GM19372 (cell line): ENCODE measurements around the gene SYT7.

Experiments
- ATAC-seq: cut with Tn5 transposase; IDR thresholded peaks from one replicate; pipeline ENCODE4 v1.9.1; 2021; ENCODE audit warnings: mild to moderate bottlenecking, low read depth, moderate library complexity; ENCODE audit not compliant: unreplicated experiment

SYT7 gene

DNA sequence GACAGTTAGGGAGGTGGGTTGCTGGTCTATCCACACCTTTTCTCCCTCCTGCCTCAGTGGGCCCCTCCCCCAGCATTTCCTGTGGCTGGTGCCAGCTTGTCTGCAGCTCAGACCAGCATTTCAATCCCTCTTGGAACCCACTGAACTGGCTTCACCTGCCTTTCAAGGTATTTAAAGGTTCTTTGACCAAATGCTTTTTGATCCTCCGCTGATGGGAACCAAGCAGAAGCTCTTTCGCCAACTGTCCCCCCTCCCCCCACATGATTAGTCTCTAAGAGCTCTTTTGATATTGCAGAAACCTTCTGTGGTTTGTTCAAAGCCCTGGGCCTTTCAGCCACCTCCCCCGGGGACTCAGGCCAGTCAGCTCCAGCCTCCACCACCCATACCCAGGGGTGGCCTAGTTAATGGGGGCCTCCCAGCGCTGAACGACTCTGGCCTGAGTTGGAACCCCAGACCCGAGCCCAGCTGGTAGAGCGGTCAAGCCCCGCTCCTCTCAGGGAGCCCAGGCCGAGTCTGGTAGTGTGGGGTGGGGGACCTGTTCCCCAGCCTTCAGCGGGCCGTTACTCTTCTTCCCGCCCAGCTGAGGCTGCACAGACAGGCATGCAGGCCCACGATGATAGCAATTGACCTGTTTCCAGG lies 6.0 kb upstream of the SYT7 start:
- no peak for ATAC-seq

DNA sequence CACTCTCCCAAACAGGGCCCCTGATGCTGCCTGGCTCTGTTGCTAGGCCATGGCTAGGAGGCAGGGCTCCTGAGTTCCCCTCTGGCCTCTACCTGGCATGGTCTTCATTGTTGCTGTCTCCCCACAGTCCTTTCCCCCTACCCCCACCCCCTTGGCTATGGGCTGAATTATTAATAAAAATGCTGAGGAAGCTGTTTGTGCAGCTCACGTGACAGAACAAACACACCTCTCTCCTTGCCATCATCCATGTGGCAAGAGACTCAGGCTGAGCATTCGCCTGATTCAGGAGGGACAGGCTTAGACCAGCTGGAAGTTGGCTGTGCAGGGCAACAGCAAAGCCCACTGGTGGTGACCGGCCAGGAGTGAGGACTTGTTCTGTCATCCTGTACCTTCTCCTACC lies 4.2 kb upstream of the SYT7 start:
- no peak for ATAC-seq

DNA sequence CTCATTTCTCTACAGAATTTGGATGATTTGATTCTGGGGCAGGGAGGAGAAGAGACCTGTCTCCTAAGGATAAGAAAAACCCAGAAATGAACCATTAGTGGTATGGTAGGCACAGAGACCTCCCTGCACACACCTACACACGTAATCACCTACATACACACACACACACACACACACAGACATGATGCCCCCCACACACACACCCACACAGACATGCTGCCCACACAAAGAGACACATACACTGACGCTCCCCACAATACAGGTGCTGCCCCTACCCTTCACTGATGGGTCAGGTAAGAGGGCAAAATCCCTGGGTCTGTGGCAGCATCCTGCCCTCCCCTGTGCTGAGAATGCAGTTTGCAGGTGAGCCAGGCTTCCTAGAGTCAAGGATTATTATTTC lies 1.1 kb upstream of the SYT7 start:
- ATAC-seq, result no peak

DNA sequence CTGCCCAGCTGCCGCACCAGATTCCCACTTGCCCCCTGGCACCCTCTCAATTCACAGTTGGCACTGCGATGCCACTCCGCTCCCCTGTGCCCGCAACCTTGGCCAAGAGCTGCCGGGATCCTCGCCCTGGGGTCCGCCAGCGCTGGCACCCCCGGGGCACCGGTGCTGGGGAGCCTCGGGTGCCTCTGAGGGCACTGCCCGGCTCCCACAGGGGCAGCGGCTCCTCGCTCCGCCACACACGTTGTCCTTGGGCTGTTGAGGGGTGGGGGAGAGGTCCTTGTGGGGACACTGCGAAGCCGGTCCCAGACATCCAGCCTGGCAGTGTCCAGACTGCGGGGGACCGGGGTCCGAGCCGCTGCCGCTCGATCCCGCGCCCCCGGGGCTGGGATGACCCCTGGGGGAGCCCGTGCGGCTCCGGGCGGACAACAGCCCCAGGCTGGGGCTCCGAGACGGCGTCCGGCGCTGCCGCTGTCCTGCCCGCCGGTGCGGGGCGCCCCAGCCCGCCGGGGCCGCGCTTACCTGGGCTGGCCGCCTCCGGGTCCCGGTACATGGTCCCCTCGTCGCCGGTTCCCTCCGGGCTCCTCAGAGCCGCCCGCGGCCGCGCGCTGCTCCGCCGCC lies 496 bp downstream of the SYT7 start:
- ATAC-seq, result no peak

DNA sequence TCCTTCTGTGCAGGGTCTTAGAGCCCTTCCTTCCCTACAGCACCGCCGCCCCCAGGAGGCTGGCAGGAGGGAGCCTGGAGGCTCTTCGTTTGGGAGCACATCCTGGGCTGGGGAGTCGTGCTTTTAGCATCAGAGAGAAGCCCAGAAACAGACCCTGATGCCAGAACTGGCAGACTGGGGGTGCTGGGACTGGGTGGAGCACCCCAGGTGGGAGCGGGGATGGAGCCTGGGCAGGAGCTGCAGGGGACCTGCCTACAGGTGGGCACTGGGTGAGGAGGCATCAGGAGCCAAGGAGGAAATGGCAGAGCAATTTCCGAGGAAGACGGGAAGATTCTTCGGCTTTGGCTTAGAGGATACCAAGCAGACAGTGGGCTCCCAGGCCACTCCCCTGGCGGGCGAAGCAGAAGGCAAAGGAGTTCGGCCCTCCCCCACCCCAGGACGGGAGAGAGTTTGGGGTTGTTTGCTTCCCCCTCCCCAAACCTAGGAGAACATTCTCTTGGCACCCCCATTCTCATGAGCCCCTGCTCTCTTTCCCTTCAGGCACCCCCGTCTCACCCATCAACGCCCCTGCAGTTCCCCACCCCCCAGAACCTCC lies 1.1 kb downstream of the SYT7 start:
- no peak for ATAC-seq

DNA sequence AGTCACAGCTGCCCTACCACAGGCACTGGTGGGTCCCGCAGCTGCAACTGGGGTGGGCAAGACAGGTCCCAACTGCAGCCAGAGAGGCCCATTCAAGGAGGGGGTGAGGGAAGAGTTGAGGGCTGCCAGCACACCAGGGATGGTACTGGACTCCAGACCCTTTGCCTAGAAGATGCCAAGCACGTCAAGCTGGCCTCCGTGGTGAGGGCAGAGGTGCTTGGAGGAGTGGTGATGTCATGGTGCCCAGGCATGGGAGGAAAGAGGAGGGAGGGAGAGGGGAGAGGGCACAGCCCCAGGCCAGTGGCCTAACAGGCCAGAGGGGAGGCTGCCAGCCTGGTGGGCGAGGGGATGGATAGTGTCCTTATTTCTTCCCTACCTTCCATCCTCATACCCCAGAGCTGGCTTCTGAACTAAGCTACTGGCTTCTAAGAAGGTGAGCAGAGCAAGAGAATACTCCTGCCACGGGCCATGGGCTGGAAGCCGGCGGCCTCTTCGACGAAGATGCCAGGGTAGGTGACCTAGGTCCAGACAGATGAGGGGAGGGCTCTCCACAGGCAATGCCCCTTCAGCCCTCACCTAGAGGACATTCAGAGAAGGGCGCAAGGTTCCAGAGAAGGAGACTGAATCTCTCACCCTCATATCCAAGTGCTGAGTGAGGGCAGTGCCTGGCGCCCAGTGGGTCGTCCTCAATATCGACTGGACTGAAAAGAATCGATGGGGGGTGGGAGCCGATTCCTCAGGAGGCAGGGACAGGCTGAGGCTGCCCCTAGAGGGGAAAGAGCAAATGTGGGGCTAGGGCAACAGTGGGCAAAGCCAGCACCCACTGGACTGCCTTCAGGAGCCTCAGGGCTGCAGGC lies 1.8 kb downstream of the SYT7 start:
- ATAC-seq, result no peak

DNA sequence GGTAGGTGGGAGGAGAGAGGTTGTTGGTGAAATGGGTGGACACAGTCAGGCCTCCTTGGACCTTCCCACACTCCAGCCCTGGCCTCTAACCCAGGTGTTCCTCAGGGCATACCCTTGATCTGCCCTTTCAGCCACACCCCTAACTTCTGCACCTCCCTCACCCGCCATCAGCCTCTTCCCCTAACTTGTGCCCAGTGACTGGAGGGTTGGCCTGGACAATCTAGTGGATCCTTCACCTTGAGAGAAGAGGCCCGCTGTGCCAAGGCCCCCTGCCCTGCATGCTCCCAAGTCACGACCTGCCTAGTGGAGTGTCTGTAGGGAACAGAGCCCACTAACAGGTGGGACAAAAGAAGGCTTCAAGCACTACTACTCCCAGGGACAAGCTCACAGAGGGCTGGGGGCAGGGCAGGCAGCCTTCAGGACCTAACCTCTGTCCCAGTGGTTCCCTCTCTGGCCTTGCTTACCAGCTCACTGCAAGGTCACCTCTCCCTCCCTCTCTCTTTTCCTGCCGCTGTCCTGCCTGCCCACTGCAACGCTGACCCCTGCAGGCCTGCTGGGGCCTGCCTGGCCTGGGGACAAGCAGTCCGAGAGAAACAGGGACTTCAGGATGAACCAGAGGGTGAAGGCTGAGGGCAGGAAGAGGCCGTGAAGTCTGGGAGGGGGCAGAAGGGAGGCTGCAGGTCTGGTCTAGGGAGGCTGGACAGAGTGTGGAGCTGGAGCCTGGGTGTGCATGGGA lies 3.3 kb downstream of the SYT7 start:
- no peak for ATAC-seq

DNA sequence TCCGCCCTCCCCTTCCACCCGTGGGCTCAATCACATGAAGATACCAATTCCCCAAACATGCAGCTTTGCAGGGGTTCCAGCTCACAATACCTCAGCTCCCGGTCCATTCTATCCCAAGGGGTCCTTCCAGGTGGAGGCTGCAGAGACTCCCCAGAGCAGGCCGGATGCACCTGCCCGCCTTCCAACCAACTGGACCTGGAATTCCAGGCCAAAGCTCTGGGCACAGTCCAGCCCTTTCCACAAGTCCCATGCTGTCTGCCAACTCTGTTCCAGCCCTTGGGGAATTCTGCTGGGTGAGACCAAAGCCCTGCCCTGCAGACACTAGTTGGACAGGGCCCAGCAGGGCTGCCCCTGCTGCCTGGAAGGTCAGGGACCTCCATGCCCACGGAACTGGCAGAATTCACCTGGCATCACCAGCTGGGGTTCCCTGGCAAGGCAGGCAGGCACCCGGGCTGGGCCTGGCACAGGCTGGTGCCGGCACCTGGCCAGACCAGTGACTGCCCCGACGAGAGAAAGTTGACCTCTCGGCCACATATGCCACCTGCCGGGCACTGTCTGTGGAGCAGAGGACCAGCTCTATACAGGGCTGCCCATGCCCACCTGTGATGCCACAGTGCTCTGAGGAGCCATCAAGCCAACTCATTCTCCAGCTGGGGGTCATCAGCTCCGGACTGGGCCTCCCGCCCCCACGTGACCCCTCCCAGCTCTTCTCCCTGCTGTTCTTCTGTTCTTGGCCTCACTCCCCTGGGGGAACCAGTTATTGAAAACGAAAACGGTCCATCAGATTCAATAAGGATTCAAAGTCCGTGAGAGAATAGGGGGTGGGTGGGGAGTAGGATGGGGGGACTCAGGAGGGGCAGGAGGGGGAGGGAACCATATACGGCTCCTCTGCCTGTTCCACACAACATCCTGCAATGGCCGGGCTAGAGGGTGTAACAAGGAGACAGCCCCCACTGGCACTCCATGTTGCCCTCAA lies 4.7 kb downstream of the SYT7 start:
- no peak for ATAC-seq

DNA sequence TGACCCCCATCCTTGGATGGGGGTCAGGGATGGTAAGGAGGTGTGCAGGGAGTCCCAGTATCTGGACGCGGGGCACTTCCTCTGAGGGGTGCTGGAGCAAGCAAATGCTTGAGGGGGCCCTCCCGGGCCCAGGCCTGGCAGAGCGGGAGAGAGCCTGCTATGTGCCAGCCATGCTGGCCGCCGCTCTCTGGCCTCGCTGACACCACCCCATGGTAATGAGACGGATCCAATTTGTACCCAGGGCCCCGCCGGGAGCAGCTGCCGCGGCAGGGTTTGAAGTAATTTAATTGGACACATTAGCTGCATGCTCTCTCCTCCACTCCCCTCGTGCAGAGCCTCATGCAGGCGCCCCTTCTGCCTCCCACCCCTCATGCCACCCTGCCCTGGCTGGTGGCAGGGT lies 6.3 kb downstream of the SYT7 start:
- no peak for ATAC-seq

DNA sequence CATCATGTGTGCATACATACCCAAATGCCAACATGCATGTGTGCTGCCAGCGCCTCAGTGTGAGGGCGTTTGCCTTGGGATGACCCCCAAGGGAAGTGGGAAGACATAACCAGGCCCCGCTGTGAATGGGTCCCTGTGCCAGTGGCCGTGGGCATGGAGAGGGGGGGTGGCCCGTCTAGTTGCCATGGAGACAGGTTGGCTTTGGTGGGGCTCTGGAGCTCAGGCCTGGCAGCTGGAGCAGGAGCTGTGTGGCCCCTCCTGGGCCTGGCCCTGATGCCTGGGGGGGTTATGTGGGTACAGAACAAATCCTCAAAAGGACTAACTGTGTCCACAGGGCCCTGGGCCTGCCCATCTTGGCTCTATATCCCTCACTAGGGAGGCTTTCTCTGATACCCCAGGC lies 8.0 kb downstream of the SYT7 start:
- no peak for ATAC-seq

DNA sequence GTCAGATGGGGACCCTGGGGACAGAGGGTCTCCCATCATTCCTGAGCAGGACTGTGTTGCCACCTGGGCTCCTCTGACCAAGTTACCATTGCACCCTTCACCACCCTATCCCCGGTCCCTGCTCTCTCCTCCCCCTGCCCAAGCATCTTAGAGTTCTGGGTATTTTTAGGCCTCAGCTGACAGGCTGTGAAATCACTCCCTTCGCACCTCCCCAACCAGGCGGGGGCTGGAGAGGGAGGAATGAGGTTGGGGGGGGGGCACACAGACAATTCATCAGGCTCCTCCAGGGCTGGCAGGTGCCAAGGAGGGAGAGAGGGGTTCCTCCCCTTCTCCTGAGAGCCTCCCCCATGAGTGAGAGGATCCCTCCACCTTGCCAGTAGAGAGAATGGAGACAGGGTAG lies 9.0 kb downstream of the SYT7 start:
- no peak for ATAC-seq

DNA sequence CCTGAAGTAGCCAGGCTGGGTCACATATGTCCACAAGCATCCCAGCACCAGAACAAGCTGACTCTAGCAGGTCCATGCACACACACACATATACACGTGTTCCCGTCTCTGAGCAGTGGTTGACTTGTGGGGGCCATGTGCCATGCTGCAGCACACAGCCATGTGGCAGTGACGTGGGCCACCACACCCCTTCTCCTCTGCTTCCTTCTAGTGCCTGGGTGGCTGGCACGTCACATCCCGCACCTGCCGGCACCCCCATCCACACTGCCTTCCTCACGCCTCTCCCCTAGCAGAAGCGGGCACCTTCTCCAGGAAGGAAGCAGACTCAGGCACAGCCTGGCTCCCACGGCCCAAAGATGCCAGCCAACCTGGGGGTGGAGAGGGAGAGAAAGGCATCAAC lies 9.5 kb downstream of the SYT7 start:
- ATAC-seq, result no peak

DNA sequence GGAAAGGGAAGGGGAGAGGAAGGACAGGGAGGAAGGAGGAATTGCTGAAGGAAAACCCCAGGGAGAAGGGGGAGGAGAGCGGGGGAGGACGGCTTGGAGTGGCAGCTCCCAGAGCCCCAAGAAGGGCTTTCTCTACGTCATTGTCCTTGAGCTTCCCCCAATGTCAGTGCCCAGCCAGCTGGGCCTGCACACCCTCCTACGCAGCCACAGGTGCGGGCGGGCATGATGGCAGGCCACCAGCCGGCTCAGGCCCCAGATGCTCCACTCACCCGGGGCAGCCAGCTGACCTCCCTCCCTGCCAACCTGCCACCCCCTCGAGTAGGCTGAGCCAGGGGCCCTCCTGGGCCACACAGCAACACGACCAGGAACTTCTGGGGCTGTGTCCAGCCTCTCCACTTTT lies 11.2 kb downstream of the SYT7 start:
- no peak for ATAC-seq

DNA sequence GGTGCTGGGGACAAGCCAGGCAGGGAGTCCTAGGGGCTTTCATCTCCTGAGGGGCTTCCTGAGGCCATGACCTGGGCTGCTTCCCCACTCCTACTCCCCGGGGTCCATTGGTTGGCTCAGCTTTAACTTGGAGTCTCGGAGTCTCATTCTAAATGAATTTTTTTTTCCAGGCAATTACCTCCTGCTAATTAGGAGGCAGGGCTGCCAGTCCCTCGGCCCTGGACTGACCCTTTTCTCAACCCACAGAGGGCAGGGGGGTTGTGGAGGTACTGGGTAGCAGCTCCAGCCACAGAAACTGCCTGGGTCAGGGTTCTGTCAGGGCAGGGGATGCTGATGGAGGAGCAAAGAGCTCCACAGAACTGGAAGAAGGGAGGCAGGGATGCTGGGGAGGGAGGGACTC lies 11.9 kb downstream of the SYT7 start:
- no peak for ATAC-seq

DNA sequence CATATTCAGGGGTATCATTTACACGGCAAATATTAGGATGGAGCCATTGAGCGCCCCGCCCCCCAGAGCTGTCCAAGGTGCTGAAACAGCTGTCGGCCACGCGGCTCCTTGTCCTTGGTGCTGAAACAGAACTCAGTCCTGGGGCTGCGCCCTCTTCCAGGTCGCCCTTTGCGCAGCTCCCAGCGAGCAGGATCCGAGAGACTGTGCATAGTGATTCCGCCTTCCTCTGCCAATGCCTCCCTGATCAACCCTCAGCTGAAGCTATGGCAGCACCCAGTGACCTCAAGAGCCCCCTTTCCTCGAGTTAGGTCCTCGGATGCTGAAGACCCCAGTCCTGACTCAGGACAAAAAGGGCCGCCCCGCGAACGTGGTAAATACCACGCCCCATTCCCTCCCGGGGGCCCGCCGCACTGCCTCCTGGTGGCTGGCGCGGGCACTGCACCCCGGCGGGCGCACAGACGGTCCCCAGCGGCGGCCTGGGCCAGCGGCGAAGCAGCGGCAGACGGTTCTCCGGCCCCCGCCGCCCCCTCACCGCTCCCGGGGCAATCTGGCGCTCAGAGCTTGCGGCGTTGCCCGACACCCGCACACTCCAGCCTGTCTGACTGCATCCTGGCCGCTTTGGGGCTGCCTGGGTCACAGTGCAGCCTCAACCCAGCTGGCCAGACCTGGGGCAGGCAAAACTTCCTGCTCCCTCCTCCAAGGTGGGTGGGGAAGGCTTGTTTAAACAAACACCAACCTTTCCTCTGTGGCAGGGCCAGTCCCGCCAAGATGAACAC lies 13.4 kb downstream of the SYT7 start:
- no peak for ATAC-seq

DNA sequence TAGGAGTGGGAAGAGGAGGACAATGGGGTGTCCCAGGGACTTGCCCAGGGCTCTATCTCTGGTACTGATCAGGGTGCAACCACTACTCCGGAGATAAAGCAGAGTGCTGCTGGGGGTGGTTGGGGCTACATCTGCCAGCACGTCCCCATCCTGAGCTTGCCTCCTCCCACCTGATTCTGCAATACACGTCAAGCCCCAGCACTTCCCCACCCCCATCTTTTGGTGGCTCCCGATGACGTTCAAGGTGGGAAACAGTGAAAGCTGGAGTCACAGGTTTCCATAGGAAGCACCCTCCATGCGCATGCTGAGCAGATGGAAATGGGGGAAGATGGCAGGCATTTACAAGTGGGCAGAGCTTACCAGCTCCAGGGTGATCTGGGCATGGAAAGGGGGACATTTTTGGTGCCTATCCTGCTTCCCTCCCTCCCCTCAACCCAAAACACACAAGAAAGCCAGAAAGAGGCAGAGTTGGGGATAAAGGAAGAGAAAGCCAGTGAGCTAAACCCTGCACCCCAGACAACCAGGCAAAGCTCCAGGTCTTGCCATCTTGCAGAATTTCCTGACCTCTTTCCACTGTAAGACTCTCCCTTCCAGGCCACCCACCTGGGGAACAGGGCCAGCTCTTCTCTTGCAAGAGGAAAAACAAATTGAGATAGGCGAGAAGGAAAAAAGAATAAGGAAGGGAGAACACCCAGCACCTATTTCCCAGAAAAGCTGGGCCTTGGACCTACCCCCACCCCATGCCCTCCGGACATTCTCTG lies 15.8 kb downstream of the SYT7 start:
- ATAC-seq, result no peak

DNA sequence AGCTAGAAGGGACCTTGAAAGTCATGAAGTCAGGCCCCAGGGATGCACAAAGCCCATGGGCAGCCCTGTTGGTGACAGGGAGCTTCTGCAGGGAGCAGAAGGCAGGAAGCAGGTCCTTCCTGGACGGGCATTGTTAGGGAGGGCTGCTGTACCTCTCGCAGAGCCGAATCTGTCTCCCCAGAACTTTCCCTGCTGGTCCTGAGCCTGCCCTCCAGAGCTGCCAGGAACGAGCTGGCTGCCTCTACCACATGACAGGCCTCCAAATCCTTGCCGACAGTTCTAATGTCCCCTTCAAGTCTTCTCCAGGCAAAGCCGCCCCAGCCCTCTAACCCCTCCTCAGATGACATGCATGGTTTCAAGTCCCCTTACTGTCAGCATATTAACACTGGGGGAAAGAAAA lies 20.1 kb downstream of the SYT7 start:
- ATAC-seq, result no peak

DNA sequence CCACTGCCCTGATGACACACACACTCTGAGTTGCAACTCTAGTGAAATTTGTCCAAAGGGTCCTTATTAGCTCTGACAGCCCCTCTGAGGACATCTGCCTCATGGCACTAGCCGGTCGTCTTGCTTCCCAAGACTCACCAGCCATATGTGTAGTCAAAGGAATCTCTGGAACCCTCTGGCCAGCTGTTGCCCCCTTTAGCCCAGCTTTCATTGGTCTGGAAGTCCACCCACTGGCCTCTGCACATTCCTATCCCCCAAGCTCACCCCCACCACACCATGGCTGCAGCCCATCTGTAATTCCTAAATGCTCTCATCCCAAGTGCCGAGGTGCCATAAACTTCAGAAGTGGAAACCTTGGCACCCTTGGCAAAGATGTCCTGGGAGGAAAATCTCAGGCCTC lies 24.3 kb downstream of the SYT7 start:
- no peak for ATAC-seq
